ENCODE data around the gene IP6K3.

- no peak for TF ChIP-seq CTCF (conservative IDR thresholded peaks at IDR 0.05; ENCODE audit: low read depth, low read length)
- TF ChIP-seq EZH2 (IDR thresholded peaks at IDR 0.05; ENCODE audit: borderline replicate concordance, low read depth, low read length, poor library complexity, severe bottlenecking), result no peak
These were observed 55.1 kb downstream of the IP6K3 start for GRCh38 chr6:33691456-33692077.
